HFF-Myc (cell line): ENCODE data around the gene LYRM4.

Experiments used
- DNase-seq: peaks from one replicate; pipeline ENCODE4 v3.0.0-alpha.2; 2011; ENCODE audit warnings: low read depth; ENCODE audit errors: extremely low read depth
- H3K4me3 ChIP-seq: replicated peaks from 2 replicates; pipeline ENCODE4 v1.5.1; 2011; ENCODE audit warnings: low read depth, mild to moderate bottlenecking, control low read depth, low read length
- CTCF ChIP-seq: IDR thresholded peaks from 2 replicates; pipeline ENCODE4 v1.5.1; 2012; ENCODE audit warnings: mild to moderate bottlenecking, low read depth, low read length, control low read depth; ENCODE audit errors: missing control alignments

LYRM4 gene

GRCh38 chr6:5139828-5140771 is 120.7 kb downstream of the LYRM4 start:
- no peak for TF ChIP-seq CTCF
- no peak for DNase-seq
- H3K4me3 ChIP-seq = no peak overlapping the region

- H3K4me3 ChIP-seq = no peak overlapping the region
- TF ChIP-seq CTCF = no peak
- no peak for DNase-seq
Measured at GRCh38 chr6:5138995-5139827, 121.5 kb downstream of the LYRM4 start.

- no peak for DNase-seq
- no peak overlapping the region for H3K4me3 ChIP-seq
- TF ChIP-seq CTCF = no peak
Measured at GRCh38 chr6:5136851-5137250, 123.9 kb downstream of the LYRM4 start.

- H3K4me3 ChIP-seq = no peak overlapping the region
- peak; percentile 79 for TF ChIP-seq CTCF
- no peak for DNase-seq
Measured at GRCh38 chr6:5135788-5136376, 124.9 kb downstream of the LYRM4 start.

GRCh38 chr6:5133943-5134342 is 126.8 kb downstream of the LYRM4 start:
- no peak overlapping the region for H3K4me3 ChIP-seq

More at GRCh38 chr6:5133943-5134342, 126.8 kb downstream of the LYRM4 start:
- TF ChIP-seq CTCF = no peak
- no peak for DNase-seq
